GM21367 (cell line): ENCODE data around the gene ARHGEF40.

ENCODE experiments used
- ATAC-seq: cut with Tn5 transposase; IDR thresholded peaks from one replicate; pipeline ENCODE4 v1.9.1; 2021; ENCODE audit not compliant: unreplicated experiment

ARHGEF40 gene

DNA sequence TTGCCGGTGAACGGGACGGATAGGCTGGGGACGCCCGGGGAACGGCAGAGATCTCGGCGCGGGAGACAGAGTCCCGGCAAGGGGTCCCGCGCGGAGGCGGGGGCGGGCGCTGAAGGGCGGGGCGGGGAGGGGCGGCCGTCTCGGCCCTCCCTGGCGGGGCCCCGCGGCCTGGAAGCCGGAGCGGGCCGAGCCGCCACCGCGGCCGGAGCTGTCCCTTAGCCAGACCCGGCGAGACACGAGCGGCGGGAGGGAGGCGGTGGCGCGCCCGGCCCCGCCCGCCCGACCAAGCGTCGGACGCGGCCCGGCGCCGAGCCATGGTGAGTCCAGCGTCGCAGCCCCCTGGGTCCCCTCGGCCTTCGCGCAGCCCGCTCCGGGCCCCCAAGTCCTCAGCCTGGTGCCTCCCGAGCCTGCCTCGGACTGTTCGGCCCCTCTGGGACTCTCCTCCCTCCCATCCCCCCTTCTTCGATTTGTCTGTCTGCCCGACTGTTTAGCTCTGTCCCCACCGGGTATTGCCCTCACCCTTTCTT, at the start of gene ARHGEF40:
ARHGEF40 (plus strand) TSS at position 222 of the 527 bp plus-strand sequence; CDS start at position 315, 93 bp downstream.
- no peak for ATAC-seq

DNA sequence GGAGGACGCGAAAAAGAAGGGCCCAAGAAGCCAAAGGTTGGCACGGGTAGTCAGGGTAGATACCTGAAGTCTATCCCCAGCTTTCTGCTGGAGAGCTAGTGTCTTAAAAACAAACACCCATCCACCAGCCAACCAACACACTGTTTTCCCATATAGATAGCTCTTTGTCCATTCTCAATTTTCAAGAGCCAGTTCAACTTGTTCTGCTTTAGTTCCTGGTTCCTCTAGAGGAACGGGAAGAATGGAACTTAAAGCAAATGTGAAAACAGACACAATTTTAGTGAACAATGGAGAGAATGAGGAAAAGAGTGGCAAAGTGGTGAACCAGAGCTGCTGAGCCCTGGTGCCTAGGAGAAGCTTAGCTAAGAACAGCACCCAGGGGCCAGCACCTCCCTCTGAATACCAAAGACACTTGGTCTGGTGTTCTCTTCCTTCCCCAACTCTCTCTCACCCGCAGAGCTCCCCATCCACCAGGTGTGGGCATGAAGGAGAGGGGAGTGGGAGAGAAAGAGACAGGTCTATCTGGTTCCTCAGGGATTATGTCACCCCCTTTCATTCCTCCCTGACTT, 49.0 kb upstream of the ARHGEF40 start:
- ATAC-seq = no peak

DNA sequence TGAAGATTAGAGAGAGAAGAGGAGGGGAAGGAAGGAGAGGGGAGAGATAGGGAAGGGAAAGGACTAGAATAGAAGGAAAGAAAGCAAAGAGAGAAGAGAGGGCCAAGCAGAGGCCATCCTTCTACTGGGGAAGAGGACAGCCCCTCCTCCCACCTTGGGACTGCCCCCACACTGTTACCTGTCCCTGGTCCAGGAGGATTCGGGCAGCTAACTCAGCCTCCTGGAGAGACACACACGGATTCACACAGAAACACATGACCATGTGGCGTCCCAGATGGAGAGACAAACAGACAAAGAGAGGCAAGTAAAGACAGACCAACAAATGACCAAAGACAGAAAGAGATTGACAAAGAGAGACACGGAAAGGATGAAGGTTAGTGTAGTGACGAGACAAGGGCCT, 47.4 kb upstream of the ARHGEF40 start:
- ATAC-seq = no peak

DNA sequence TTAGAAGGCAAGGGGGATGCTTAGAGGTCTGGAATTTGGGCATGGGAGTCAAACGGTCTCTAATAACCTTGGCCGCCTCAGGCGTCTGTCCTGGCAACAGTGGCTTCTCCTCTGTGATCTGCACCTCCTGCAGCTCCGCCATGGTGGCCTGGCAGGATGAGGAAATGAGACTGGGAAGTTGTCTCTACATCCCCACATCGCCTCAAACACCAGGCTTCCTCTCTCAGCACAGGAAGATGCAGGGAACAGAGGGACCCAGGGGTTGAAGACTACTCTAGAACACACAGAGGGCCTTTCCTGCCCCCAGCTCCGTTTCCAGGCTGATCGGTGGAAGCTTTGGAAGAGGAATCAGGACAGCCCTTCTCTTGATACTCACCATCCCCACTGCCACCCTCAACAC, 46.9 kb upstream of the ARHGEF40 start:
- ATAC-seq = no peak

DNA sequence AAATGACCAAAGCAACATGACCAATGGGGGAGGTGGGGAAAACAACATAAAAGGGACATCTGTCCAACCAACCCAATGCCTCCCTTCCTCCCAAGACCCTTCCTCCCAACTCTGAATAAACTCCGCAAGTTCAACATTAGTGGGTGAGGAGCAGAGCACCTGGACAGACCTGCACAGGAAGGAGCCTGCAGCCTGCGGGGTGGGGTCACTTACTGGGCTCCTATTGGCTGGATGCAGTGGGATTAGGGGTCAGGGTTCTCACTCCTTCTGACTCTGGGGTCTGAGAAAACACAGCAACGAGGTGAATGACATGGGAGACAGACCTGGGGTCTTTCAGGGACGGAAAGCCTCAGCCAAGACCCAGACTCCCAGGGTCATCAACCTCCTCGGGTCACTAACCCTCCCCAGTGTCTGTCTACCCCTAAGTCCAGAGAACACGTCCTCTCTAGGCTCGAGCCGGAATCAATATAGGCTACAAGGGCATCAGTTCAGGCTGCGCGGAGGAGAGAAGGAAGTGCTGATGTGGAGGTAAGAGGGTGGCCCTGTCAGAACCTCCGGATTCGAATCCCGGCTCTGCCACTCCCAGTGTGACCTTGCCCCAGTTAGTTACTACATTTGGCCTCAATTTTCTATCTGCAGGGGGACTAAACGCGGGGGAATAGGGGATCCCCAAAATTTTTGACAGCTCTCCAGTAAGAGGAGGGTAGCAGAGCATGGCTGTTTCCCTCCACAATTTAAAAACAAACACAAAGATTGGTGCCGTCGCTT, 46.1 kb upstream of the ARHGEF40 start:
- no peak for ATAC-seq

DNA sequence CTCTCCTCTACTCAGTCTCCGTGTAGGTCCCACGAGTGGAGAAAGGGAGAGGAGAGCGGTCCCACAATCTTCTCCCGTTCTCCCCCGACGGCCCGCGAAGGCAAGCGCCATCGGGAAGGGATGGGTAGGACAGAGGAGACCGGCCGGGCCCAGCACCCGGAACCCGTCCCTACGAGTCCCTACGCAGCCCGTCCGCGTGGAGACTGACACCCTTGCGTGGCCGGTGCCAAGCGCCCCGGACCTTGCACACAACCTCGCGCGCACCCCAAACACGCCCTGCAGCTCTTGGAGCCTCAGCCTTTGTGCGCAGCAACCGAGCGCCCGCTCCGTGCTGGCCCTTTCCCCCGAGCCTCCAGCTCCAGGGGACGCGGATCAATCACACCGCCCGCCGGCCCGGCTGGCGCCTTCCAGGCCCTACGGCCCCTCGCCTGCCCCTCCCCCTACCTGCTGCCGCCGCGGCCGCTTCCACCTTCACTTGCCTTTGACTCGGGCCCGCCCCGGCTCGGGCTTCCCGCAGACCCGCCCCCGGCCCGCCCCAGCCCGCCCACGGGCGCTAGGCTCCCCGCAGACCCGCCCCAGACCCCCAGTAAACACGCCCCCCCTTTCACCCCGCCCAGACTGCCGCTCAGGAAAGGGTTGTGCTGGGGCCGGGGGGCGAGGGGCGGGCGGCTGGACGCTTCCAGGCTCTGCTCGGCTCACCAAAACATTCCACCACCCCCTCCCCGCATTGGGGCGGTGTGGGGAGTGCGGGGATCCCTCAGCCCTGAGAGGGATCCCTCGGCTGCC, 45.3 kb upstream of the ARHGEF40 start, which contains the start of gene NDRG2:
NDRG2 (minus strand) TSS at position 477 of the 786 bp plus-strand sequence. CDS start 1,746 bp downstream, outside the sequence.
- no peak for ATAC-seq

DNA sequence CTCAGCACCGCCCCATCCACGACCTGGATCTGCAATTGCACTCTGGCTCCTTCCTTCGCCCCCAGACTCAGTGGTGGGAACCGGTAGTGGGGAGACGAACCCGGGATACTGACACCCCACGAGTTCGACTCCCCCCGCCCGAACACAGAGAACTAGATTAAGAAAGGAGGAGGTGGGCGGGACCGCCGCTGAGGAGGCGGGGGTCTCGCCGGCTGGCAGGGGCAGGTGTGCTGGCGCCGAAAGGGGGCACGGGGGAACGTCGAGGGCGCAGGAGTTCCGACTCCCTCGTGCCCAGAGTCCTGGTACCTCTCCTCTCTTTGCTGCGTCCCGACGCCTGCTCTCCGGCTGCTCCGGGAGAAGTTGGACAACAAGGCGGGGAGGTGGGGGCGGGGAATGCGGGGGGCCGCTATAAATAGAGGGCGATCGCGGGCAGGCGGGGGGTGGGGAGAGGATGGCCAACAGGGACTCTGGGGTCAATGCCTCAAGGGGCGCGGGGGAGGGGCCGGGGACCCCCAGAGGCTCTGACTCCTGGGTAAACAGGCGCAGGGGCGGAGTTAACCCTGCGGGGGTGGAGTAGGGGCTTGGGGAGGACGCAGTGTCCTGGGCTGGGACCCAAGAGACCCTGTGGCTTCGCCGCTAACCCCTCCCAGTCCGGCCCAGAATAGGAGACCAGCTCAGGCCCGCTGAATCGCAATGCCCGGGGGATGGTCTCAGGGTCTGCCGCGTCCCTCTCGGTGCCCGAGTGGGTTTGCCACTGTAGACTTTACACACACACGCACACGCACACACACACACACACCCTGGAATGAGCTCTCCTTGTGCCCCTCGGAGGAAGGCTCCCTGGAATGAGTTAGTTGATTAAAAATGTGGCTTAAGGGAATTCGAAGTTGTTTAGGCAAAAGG, 44.5 kb upstream of the ARHGEF40 start:
- ATAC-seq = no peak

DNA sequence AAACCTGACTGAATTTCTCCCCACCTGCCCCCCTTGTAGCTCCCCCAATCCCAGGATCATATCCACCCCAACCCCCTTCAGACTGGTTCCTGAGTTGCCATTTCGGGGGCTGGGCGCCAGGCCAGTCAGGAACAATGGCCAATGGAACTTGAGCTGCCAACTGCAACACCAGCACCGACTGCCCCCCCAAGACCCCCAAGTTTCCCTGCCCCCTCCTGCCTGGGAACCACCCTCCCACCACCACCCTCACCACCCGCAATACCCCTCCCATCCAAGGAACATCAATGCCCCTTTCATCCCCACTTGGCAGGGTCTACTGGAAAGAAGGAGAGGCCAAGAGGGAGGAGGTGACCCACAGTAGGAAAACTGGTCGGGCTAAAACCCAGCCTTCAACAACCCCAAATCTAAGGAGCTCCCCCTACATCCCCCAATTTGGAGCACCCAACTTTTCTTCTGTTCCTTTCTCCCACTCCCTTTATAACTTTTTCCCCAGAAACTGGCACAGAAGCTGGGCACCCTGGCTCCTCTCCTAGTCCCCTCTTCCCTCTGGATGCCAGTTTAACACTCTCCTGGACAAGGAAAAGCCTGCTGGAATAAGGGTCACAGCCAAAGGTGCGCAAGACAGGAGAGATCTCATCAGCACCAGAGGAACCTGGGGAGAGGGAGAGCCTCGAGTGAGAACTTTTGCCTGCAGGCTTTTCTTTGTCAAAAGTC, 43.7 kb upstream of the ARHGEF40 start:
- no peak for ATAC-seq

DNA sequence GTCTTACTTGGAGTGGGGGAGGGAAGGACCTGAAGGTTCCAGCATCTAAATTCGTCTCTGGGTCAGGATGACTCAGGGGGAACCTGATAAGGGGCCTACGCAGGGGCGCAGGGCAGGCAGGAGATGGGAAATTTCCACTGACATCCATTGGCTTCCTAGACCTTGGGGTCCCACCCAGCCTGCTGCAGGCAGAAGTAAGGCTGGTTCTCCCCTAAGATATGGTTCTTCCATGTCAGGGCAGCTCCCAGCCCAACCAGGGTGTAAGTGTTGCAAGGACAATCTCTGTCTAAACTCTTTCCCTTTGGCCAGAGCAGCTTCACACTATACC, 43.2 kb upstream of the ARHGEF40 start:
- no peak for ATAC-seq

DNA sequence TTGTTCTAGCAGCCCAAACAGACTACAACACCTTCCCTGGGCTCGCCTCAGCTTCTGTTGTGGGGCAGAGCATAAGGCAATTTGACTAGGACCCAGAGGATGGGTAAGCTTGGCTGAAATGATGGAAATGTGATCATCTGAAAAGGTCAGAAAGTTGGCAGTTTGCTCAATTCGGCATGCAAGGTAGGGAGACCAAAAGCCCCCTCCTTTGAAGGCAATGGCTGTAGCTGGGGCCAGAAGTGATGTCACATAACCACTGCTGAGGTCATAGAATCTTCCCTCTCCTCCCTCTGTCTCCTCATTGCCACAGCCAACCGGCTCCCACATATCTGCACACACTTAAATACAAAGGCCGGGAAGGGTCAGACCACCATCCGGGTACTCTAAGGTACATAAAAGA, 40.2 kb upstream of the ARHGEF40 start, which contains the start of gene TPPP2:
TPPP2 (plus strand) TSS at position 301 of the 400 bp plus-strand sequence. CDS start 365 bp downstream, outside the sequence.
- no peak for ATAC-seq

DNA sequence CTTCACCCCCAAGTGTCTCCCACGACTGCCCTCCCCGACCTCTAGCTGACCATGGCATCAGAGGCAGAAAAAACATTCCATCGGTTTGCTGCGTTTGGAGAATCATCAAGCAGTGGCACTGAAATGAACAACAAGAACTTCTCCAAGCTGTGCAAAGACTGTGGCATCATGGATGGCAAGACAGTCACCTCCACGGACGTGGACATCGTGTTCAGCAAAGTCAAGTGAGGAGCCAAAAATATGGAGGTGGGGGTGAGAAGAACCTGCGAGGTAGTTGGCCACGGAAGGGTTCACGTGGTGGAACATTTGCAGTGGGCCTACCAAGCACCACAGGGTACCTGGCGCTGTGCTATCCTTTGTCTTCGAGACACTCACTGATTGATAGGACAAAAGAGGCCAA, 39.6 kb upstream of the ARHGEF40 start:
- no peak for ATAC-seq

DNA sequence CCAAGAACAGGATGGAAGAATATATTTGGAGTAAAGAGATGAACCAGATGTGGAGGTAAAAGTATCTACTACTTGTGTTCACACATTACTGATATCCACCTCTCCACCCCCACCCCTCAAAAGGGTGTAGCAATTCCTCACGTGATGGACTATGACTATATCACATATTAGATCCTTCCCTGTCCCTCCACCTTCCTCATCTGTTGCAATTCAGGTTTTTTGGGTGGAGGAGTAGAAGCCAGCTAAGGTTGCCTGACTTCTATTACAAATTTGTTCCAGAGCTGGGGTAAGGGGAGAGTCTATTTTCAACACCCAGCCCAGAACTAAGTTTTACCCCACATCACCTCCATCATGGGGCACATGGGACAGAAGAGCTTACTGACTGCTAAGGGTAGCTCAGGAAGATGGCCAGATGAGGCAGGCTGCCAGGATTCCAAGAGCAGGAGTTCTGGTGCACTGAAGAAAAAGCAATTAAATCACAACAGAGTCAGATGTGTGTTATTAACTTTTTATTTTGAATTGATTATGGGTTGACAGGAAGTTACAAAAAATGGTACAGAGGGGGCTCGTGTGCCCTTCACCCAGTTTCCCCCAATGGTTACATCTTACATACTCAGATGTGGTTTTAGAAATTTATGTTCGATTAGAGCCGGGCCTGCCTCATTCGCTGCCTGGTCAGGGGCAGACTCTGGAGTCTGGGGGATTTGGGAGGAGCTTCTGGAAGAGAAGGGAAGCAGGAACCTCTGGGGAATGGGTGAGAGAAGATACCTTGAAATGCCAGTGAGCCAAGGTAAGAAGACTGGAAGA, 37.6 kb upstream of the ARHGEF40 start:
- ATAC-seq = no peak

DNA sequence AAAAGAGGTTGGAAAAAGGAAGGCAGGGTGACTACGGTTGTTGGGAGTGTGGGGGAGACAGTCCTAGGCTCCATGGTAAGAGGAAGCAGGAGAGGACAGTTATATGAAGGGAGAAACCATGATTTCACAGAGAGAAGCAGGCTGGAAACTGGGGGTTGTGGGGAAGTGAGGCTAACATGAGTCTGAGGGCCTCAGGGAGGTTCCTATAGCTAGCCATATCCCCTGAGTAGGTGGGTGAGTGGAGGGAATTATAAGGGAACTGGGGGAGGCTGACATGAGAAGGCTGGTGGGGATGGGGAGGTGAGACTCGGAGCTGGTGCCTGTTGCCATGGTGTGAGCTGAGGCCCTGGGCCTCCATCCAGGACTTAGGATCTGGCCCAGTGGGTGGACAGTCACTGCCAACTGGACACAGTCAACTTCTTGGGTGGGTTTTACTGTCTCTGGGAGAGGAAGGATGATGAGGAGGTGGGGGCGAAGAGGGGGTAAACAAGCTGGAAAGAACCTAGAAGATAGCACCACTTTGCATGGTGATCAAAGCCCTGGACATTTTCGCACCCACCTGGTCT, 36.9 kb upstream of the ARHGEF40 start:
- ATAC-seq = no peak

DNA sequence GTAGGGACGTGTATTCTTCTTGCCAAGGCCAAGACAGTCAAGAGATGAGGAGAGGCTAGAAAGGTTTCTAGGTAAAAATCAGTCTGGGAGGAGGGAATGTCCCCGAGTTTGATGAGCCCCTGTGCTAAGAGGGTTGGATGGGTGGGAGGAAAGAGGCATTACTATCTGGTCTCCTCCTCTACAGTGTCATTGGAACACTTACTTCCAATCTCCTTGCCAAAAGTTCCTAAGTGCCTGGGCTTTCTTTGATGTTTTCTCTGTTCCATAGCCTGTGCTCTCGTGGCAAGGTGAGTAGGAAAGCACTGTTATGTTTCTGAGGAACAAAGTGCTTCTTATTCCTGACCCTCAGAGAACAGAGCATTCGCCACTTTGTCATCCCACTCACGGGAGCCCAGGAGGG, 35.4 kb upstream of the ARHGEF40 start, which contains the start of gene RNASE13:
RNASE13 (minus strand) TSS at position 101 of the 400 bp plus-strand sequence. CDS start 519 bp downstream, outside the sequence.
- ATAC-seq = no peak

DNA sequence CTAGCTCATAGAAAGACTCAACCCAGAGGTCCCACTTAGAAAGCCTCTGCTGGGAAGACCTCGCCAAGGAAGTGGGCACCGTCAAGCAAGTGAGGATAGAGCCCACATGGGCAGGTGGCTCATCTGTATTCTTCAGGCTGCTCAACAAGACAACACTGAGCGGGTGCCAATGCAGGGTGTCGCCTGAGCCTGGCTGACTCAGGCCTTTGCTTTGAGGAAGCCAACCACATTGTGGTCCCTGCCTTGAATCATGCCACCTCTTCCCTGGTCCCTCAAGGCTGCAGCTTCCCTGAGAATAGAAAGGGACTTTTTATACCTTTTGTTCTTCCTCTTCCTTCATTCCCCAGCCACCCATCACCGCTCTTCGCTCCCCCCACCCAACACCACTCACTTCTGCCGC, 33.4 kb upstream of the ARHGEF40 start:
- no peak for ATAC-seq

DNA sequence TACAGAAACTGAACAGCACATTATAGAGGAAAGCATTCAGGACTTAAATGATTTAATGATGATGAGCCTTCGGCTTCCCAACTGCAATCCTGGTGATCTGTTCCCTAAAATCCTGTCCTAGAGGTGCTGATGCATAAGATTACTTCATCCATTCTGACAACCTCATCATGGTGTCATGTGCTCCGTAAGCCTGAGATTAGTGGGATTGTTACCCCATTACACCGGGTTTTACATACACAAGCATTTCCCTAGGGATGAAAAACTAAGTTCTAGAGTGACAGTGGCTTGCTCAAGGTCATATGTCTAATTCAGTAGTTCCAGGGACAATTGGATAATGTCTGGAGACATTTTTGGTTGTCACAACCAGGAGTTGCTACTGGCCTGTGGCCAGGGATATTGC, 32.9 kb upstream of the ARHGEF40 start:
- ATAC-seq = no peak

DNA sequence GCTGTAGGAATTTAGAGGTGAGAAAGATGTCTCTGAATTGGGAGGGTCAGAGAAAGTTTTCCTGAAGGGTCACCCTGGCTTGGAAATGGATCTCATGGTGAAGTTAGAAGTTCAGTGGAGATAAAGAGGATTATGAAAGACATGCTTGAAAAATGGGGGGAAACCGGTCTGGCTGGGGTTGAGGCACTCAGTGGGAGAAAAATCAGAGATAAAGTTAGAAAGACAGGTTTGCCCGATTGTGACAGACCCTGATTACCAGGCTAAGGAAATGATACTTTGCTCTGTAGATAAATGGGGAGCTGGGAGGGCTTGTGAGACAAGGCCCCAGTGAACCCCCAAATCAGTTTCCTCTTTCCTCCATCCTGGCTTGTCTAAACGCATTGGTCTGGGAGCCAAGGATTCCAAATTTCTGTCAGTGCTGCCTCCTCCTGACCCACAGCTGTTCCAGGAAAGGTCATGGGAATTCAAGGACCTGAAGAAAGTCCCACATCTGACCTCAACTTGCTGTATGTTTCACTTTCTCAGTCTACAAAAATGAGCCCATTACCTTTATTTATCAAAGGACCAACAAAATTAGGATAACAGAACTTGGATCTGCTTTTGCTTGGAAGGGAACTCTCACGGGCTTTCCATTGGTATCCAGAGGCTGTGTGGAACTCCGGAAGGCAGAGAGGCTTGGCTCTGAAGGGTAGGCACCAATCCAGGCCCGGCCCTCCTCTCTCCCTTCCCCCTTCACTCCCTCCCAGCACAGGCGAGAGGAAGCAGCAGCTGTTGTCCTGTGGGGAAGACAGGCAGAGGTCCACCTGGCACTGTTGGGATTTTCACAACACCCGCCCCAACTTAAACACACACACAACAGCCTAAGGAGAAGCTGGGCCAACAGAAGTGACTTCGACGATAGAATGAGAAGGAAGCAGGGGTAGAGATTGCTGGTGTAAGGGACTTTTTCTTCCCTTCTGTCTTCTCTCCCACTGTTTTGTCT, 31.4 kb upstream of the ARHGEF40 start:
- no peak for ATAC-seq
